ENCODE measurements around the gene LIG3. TPM values are rescaled to one million over a fixed set of nuclear protein-coding genes. Genes with fewer than 3 reads are reported as not detected.

Gene LIG3
- total and polyA plus RNA-seq, 2 of the 13 experiments (the other 11 are each of a cell fraction or from before 2014, with no cell fraction given): 34.4 to 36.2 TPM

GRCh38 chr17:35046740-35047283 lies 66.5 kb downstream of the LIG3 start (continued):
- TF ChIP-seq USF2 (IDR thresholded peaks at IDR 0.05; ENCODE audit: low read depth, low read length): no peak
- TF ChIP-seq USF2 (CRISPR knock-in tag; IDR thresholded peaks at IDR 0.05; ENCODE audit: borderline replicate concordance): no peak
- peak; percentile 31; the same call in 1 of the 2 replicates for TF ChIP-seq BCL6 (CRISPR knock-in tag; IDR thresholded peaks at IDR 0.05)
- TF ChIP-seq PAXIP1 (CRISPR knock-in tag; conservative IDR thresholded peaks at IDR 0.05): peak; percentile 49
- peak; percentile 65; the same call in 1 of the 2 replicates for TF ChIP-seq RXRB (CRISPR knock-in tag; IDR thresholded peaks at IDR 0.05; ENCODE audit: borderline replicate concordance)
- TF ChIP-seq ZNF543 (CRISPR knock-in tag; IDR thresholded peaks at IDR 0.05): no peak
- TF ChIP-seq KAT7 (CRISPR knock-in tag; IDR thresholded peaks at IDR 0.05; ENCODE audit: borderline replicate concordance): no peak
- TF ChIP-seq HNF4A (CRISPR knock-in tag; IDR thresholded peaks at IDR 0.05): peak; percentile 30; the same call in 1 of the 2 replicates
- TF ChIP-seq ZBTB21 (CRISPR knock-in tag; IDR thresholded peaks at IDR 0.05): no peak
- no peak for TF ChIP-seq MAZ (IDR thresholded peaks at IDR 0.05; ENCODE audit: borderline replicate concordance, low read depth, low read length)
- no peak for TF ChIP-seq MAZ (CRISPR knock-in tag; IDR thresholded peaks at IDR 0.05; ENCODE audit: low read depth)
- no peak for TF ChIP-seq NFYC (CRISPR knock-in tag; IDR thresholded peaks at IDR 0.05)
- no peak for TF ChIP-seq ZHX1 (CRISPR knock-in tag; IDR thresholded peaks at IDR 0.05; ENCODE audit: low read depth)
- TF ChIP-seq BORCS8-MEF2B (CRISPR knock-in tag; IDR thresholded peaks at IDR 0.05): no peak
- no peak for TF ChIP-seq ZNF160 (CRISPR knock-in tag; IDR thresholded peaks at IDR 0.05)
- TF ChIP-seq EED (CRISPR knock-in tag; IDR thresholded peaks at IDR 0.05): no peak
- peak; percentile 29; the same call in 1 of the 2 replicates for TF ChIP-seq CEBPG (CRISPR knock-in tag; IDR thresholded peaks at IDR 0.05)
- TF ChIP-seq MTF2 (CRISPR knock-in tag; IDR thresholded peaks at IDR 0.05; ENCODE audit: borderline replicate concordance): no peak
- no peak for TF ChIP-seq ZNF773 (CRISPR knock-in tag; IDR thresholded peaks at IDR 0.05; ENCODE audit: borderline replicate concordance)
- TF ChIP-seq ZBTB37 (CRISPR knock-in tag; IDR thresholded peaks at IDR 0.05): peak; percentile 40; the same call in 1 of the 2 replicates
- no peak for TF ChIP-seq ZNF816 (CRISPR knock-in tag; IDR thresholded peaks at IDR 0.05; ENCODE audit: borderline replicate concordance)

All from HepG2 (cell line).